ENCODE data around the gene NUDC.
A peak's percentile ranks its signal among the peaks of the same experiment; 100 is the strongest.

NUDC gene

GRCh38 chr1:26913389-26913753, 8.2 kb upstream of the NUDC start:
- Histone ChIP-seq H3K4me3 (no peak overlapping the region), H3K27ac (no peak overlapping the region)
- no peak for DNase-seq (ENCODE audit: low spot score)

DNA sequence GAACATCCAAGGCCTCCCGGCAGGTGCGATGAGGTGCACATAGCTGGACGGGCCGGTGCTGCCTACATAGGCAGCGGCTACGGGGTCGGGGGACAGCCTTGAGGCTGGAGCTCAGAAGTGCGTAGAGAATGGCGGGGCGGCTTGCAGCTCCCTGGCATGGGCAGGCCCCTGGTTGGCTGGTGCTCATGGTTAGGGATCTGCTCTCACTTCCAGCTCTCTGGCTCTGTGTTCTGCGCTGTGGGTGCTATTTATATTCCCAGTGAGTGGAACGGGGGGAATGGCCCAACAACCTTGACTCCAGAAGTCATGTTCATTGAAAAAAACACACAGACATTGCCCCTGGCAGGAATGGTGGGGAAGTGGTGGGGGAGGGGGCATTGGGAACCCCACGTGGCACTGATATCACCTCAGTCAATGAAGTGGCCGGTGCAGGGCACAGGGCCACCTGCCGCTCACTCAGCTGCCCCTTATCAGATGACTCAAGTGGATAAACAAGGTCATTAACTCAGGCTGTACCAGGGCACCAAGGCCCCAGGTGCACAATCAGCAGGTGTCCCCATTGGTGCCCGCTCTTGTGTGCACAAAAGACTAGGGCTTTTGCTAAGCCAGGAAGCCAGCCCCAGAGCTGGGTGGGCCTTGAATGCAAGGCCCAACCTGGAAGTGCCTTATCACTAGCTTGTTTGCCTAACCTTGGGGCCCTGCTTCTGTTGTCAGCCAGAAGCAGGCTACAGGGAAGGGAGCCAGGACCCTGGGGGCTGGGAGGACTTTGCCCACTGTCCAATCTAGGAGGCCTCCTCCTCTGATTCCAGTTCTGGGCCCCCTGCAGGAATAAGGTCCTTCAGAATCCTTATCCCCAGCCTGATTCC, 7.6 kb upstream of the NUDC start, which contains the start of gene NR0B2:
TSS of gene NR0B2 (minus strand) at position 222 of the 866 bp plus-strand sequence. CDS start at position 187, 35 bp downstream.
- Histone ChIP-seq H3K4me3 (no peak within 1 kb of the TSS), H3K27ac (no peak within 1 kb of the TSS)
- TF ChIP-seq, protein P1, sequence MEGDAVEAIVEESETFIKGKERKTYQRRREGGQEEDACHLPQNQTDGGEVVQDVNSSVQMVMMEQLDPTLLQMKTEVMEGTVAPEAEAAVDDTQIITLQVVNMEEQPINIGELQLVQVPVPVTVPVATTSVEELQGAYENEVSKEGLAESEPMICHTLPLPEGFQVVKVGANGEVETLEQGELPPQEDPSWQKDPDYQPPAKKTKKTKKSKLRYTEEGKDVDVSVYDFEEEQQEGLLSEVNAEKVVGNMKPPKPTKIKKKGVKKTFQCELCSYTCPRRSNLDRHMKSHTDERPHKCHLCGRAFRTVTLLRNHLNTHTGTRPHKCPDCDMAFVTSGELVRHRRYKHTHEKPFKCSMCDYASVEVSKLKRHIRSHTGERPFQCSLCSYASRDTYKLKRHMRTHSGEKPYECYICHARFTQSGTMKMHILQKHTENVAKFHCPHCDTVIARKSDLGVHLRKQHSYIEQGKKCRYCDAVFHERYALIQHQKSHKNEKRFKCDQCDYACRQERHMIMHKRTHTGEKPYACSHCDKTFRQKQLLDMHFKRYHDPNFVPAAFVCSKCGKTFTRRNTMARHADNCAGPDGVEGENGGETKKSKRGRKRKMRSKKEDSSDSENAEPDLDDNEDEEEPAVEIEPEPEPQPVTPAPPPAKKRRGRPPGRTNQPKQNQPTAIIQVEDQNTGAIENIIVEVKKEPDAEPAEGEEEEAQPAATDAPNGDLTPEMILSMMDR (IDR thresholded peaks at IDR 0.05): no peak
- DNase-seq (ENCODE audit: low spot score): no peak

More at GRCh38 chr1:26913389-26913753, 8.2 kb upstream of the NUDC start:
- TF ChIP-seq, protein P1 (IDR thresholded peaks at IDR 0.05): no peak

GRCh38 chr1:26915204-26915842, 6.2 kb upstream of the NUDC start:
- Histone ChIP-seq H3K27ac (no peak overlapping the region), H3K4me3 (no peak overlapping the region)
- DNase-seq (ENCODE audit: low spot score): no peak
- TF ChIP-seq, protein P1 (IDR thresholded peaks at IDR 0.05): no peak

DNA sequence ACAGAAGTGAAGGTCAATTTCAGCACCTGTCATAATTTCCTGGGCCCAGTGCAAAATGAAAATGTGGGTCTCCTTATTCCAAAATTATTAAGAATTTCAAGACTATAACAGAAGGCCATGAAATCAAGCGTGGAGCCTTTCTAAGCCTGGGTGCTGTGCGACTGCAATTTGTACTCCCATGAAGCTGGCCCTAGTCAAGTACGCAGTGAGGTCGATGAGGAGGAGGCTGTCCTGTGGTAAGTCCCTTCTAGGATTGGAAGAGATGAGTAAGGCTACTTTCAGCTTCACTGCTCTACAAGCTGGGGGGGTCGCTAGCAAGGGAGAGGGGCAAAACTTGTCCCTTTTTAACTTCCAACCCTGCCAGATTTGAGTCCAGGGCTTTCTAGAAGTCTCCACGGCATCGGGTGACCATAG, 410 bp upstream of the NUDC start:
- Histone ChIP-seq H3K4me3 (peak overlapping the region; percentile 99), H3K27ac (peak overlapping the region; percentile 73 to 97)
- TF ChIP-seq, protein P1 (IDR thresholded peaks at IDR 0.05): no peak
- no peak for DNase-seq (ENCODE audit: low spot score)

DNA sequence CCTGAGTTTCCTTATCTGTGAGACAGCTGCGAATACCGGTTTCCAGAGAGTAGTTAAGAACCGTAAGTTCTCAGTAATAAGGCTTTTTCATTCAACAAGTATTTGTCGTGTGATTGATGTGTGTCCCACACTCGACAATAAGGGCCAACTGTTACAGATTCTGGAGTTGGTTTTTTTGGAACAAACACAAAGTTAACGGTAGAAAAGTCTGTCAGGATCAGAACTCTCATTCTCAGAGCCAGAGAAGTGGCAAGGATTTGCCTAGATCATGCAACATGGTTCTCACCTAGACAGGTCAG, 837 bp downstream of the NUDC start:
- DNase-seq (ENCODE audit: low spot score): no peak
- TF ChIP-seq, protein P1 (IDR thresholded peaks at IDR 0.05): no peak
- H3K4me3 ChIP-seq: peak overlapping the region; percentile 99
- no peak overlapping the region for H3K27ac ChIP-seq

- TF ChIP-seq, protein P1 (IDR thresholded peaks at IDR 0.05): no peak
- Histone ChIP-seq H3K27ac (no peak overlapping the region), H3K4me3 (peak overlapping the region; percentile 99)
- DNase-seq (ENCODE audit: low spot score): no peak
These were observed 1.4 kb downstream of the NUDC start for GRCh38 chr1:26922901-26923300.

DNA sequence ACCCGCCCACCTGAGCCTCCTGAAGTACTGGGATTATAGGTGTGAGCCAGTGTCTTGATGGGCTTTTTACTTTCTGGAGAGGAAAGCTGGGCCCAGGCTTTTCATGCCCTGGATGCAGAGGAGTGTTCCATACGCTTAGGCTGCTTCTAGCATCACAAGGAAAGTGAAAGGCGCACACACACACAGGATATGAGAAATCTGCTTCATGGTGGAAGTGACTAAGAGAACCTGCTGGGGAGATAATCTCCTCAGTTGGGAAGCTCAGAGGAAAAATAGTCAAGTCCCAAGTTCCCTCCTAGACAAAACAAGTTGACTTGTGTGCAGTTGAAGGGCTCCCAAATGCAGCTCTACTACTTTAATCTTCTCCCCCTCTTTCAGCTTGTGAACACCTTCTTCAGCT, 2.2 kb downstream of the NUDC start:
- no peak overlapping the region for H3K27ac ChIP-seq
- no peak for DNase-seq (ENCODE audit: low spot score)
- no peak overlapping the region for H3K4me3 ChIP-seq
- TF ChIP-seq, protein P1 (IDR thresholded peaks at IDR 0.05): no peak
